Measurements from ENCODE around the gene TXNDC11. TPM values are rescaled to one million over a fixed set of nuclear protein-coding genes. Genes with fewer than 3 reads are reported as not detected.

Gene TXNDC11
- total RNA-seq, 1 experiment from 2014 or later = 23.7 TPM

Other genes starting within 250 kb of the TXNDC11 start
- 98.1 and 120 TPM in 2 replicates for gene LITAF, start 155.9 kb downstream of the TXNDC11 start, total RNA-seq (2014; rRNA removed; shearing (Covaris generic))
- 13.7 and 14.9 TPM in 2 replicates for gene SNN, start 74.4 kb downstream of the TXNDC11 start, total RNA-seq (2014; rRNA removed; shearing (Covaris generic))
- gene ZC3H7A, start 54.4 kb upstream of the TXNDC11 start, total RNA-seq (2014; rRNA removed; shearing (Covaris generic)) = 16.7 and 19.4 TPM in 2 replicates
- gene RSL1D1, start 108.7 kb upstream of the TXNDC11 start, total RNA-seq (2014; rRNA removed; shearing (Covaris generic)) = 242 and 250 TPM in 2 replicates
- 66.2 and 76.1 TPM in 2 replicates for gene GSPT1, start 173.1 kb upstream of the TXNDC11 start, total RNA-seq (2014; rRNA removed; shearing (Covaris generic))
- gene NPIPB2, start 199.2 kb upstream of the TXNDC11 start, total RNA-seq (2014; rRNA removed; shearing (Covaris generic)) = 1.0 TPM in 1 of 2 replicates, not detected in the other
- gene TNFRSF17, start 222.4 kb upstream of the TXNDC11 start, total RNA-seq (2014; rRNA removed; shearing (Covaris generic)) = not detected in 2 replicates
- gene SNX29, start 233.9 kb upstream of the TXNDC11 start, total RNA-seq (2014; rRNA removed; shearing (Covaris generic)) = 3.8 and 4.8 TPM in 2 replicates